Skeletal muscle satellite cell (primary cell): ENCODE data around the gene PRDM2.

Experiments
- H3K27me3 ChIP-seq: 2 replicates; pipeline ENCODE4 v1.7.0; 2013; ENCODE audit warnings: low read length; ENCODE audit not compliant: control insufficient read depth, insufficient read depth
- H3K36me3 ChIP-seq: 2 replicates; pipeline ENCODE4 v1.7.0; 2013; ENCODE audit warnings: mild to moderate bottlenecking, control low read depth, low read length; ENCODE audit not compliant: insufficient read depth
- H3K4me1 ChIP-seq: 2 replicates; pipeline ENCODE4 v1.7.0; 2013; ENCODE audit warnings: low read length; ENCODE audit not compliant: control insufficient read depth, insufficient read depth
- H3K4me2 ChIP-seq: 2 replicates; pipeline ENCODE4 v1.7.0; 2013; ENCODE audit warnings: mild to moderate bottlenecking, low read length
- H3K4me3 ChIP-seq: 2 replicates; pipeline ENCODE4 v1.7.0; 2013; ENCODE audit warnings: low read length
- H3K9ac ChIP-seq: 2 replicates; pipeline ENCODE4 v1.7.0; 2013; ENCODE audit warnings: mild to moderate bottlenecking, low read depth, low read length, moderate library complexity
- H3K9me3 ChIP-seq: replicated peaks from 2 replicates; pipeline ENCODE4 v1.7.0; 2013; ENCODE audit warnings: mild to moderate bottlenecking, control low read depth, low read length

PRDM2 gene

DNA sequence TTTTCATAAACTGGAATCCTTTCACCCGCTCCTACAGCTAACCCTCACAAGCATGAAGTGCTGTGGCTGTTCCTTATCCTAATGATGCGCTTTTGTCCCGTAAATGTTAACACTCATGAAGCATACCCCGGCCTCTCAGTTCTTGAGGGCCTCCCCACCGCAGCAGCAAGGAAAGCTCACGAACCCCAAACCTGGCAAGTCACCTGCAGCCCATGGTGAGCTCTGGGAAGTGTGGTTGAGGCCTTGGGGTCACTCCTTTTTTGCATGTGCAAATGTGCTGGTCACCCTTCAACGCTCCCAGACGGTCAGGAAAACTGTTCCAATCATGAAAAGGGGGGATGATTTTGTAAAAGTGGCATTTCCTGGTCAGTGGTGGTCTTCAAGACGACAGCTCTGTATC lies 124.6 kb downstream of the PRDM2 start:
- no peak overlapping the region for H3K4me2 ChIP-seq
- H3K9me3 ChIP-seq: no peaks in the 10 kb centered on the region
- H3K27me3 ChIP-seq: no peaks in the 10 kb centered on the region
- H3K9ac ChIP-seq: no peak overlapping the region
- no peak overlapping the region for H3K4me3 ChIP-seq
- no peaks in the 10 kb centered on the region for H3K36me3 ChIP-seq
- no peaks in the 10 kb centered on the region for H3K4me1 ChIP-seq

DNA sequence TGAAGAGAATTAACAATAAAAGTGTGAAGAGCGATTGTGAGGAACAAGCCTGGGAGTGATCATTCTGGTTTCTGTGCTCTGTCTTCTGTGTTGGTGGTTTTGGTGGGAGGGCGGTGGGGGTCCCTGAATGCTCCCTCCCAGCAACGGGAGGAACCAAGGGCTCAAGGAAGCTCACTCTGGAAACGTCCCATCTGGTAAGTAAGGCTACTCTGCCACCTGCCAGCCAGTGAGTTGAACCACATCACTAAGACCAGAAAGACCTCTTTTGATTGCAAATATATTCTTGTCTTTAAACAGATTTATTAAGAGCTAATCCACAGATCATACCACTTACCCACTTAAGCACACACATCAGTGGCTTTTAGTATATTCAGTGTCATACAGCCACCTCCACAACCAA lies 125.0 kb downstream of the PRDM2 start:
- no peaks in the 10 kb centered on the region for H3K27me3 ChIP-seq
- no peaks in the 10 kb centered on the region for H3K4me1 ChIP-seq
- no peak overlapping the region for H3K4me3 ChIP-seq
- no peaks in the 10 kb centered on the region for H3K9me3 ChIP-seq
- H3K36me3 ChIP-seq: no peaks in the 10 kb centered on the region
- H3K9ac ChIP-seq: no peak overlapping the region
- no peak overlapping the region for H3K4me2 ChIP-seq

GRCh38 chr1:13826009-13826408 lies 126.0 kb downstream of the PRDM2 start:
- H3K4me2 ChIP-seq: no peak overlapping the region
- H3K9ac ChIP-seq: no peak overlapping the region
- no peak overlapping the region for H3K4me3 ChIP-seq
- H3K27me3 ChIP-seq: no peaks in the 10 kb centered on the region
- H3K9me3 ChIP-seq: no peaks in the 10 kb centered on the region
- no peaks in the 10 kb centered on the region for H3K4me1 ChIP-seq
- H3K36me3 ChIP-seq: no peaks in the 10 kb centered on the region

DNA sequence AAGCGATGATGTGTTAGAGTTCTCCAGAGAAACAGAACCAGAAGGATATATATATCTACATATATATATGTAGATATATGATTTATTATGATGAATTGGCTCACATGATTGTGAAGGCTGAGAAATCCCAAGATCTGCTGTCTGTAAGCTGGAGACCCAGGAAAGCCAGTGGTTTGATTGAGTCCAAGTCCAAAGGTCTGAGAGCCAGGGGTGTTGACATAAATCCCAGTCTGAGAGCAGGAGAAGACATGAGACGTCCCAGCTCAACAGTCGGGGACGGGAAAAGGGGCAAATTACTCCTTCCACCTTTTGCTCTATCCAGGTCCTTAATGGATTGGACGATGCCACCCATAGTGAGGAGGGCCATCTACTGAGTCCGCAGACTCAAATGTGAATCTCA lies 126.6 kb downstream of the PRDM2 start:
- Histone ChIP-seq H3K27me3 (no peaks in the 10 kb centered on the region), H3K4me1 (no peaks in the 10 kb centered on the region), H3K9ac (no peak overlapping the region), H3K4me2 (no peak overlapping the region), H3K36me3 (no peaks in the 10 kb centered on the region), H3K4me3 (no peak overlapping the region), H3K9me3 (no peaks in the 10 kb centered on the region)

DNA sequence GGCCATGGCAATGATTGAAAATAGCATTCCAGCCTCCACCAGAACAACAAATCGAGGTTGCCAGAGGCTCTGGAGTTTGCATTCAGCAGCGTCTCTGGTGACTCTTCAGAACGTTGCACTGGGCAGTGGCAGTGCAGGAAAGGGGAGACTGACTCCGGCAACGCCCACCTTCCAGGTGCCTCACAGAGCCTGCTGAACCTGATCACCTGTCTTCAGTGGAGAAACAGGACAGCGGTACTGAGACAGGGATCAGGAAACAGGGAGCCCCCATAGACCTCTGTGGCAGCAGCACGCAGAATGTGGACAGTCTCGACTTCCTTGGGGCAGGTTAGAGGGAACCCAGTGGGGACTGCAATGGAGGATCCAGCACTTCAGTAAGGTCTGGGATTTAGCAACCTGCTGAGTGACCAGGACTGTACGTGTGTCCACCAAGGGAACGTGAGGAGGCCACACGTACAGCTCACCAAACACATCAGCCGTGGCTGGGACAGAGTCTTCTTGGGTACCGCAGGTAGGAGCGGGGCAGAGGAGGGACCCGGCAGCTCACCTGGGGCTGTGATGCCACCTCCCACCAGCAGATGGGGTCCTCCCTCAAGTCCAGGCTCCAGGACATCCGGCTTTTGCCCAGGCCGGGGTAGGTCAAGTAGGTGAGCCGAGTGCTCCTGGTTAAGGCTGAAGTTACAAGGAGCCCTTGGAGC lies 128.6 kb downstream of the PRDM2 start:
- H3K36me3 ChIP-seq: no peaks in the 10 kb centered on the region
- no peaks in the 10 kb centered on the region for H3K4me1 ChIP-seq
- H3K27me3 ChIP-seq: no peaks in the 10 kb centered on the region
- H3K9ac ChIP-seq: no peak overlapping the region
- no peaks in the 10 kb centered on the region for H3K9me3 ChIP-seq
- no peak overlapping the region for H3K4me2 ChIP-seq
- H3K4me3 ChIP-seq: no peak overlapping the region

GRCh38 chr1:13829152-13829769 lies 129.3 kb downstream of the PRDM2 start:
- Histone ChIP-seq H3K9ac (no peak overlapping the region), H3K9me3 (no peaks in the 10 kb centered on the region), H3K4me2 (no peak overlapping the region), H3K27me3 (no peaks in the 10 kb centered on the region), H3K4me1 (no peaks in the 10 kb centered on the region), H3K4me3 (no peak overlapping the region), H3K36me3 (no peaks in the 10 kb centered on the region)

DNA sequence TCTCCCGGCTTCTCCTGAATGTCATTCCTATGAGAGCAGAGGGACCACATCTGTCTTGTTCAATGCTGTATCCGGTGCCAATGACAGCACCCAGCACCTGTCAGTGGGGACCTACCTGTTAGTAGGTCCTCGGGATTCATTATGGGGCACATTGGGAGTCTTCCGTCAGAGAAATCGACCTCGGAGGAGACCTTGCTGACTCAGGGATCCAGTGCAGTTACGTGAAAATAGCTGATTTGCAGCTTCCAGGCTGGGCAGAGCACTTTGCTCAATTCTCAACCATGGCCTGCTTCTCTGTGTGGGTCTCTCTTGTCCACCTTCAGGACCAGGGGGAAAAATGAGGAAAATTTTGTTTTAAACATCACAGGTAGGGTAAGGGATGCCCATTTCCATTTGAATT lies 130.2 kb downstream of the PRDM2 start:
- Histone ChIP-seq H3K4me3 (no peak overlapping the region), H3K36me3 (no peaks in the 10 kb centered on the region), H3K4me2 (no peak overlapping the region), H3K9me3 (no peaks in the 10 kb centered on the region), H3K27me3 (no peaks in the 10 kb centered on the region), H3K4me1 (no peaks in the 10 kb centered on the region), H3K9ac (no peak overlapping the region)

DNA sequence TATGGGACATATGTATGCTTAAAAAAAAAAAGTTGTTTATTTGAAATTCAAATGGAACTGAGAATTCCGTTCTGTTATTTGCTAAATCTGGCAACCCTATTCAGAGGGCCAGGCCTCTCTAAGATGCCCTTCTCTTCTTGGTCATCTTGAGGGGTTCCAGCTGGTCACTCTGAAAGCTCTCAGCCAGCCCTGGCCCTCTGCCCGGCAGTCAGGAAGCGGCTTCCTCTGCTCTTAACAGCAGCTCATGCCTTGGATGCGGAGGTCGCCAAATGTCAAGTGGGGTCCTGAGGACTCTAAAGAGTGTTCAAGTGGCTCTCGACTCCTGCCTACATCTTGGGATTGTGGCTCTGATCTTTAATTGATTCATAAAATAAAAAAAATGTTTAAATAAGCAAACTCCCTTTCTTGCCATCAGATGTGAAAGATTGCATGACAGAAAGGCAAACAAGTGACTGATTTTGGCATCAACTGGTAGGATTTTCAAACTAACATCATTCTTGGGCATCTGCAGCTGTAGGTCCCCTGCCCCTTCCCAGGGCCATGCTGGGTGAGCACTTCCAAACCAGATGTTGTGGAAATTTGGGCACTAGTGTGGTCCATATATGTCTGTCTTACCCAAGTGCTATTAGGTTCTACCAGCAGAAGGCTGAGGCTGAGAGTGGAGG lies 130.8 kb downstream of the PRDM2 start:
- Histone ChIP-seq H3K4me2 (no peak overlapping the region), H3K4me3 (no peak overlapping the region), H3K9ac (no peak overlapping the region), H3K27me3 (no peaks in the 10 kb centered on the region), H3K9me3 (no peaks in the 10 kb centered on the region), H3K36me3 (no peaks in the 10 kb centered on the region), H3K4me1 (no peaks in the 10 kb centered on the region)

DNA sequence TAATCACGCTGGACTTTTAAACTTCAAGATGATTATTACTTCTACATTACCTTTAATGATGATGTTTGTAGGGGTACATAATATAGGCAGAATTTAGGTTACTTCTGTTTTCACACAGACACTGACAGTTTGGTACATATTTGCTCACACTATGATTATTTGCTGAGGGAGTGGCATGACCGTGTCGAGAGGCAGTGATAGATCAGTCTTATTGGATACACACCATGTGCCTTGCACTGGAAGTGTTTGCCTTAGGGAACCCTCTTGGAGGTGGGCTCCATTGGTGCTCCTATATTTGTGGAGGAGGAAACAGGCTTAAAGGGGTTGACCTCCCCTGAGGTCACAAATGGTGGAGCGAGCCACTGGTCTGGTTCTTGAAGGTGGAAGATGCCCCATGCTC lies 132.1 kb downstream of the PRDM2 start:
- Histone ChIP-seq H3K9ac (no peak overlapping the region), H3K9me3 (no peaks in the 10 kb centered on the region), H3K4me1 (no peaks in the 10 kb centered on the region), H3K4me2 (no peak overlapping the region), H3K4me3 (no peak overlapping the region), H3K27me3 (no peaks in the 10 kb centered on the region), H3K36me3 (no peaks in the 10 kb centered on the region)

DNA sequence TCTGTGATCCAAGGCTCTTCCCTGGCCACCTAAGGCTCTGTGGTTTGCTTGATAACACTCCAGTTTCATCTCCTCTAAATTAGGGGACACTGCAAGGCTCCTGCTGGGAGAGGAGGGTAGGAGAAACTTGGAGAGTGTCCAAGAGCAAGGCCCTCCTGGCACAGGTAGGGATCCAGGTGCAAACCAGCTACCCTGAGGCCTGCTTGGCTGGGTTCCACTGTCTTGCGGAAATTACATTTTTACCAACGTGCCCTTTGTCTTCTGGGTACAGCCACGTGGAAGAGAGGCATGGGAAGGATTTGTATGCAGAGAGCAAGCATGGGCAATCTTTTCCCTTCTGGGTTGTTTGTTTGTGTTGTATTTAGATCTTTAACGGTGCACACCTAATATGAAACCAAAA lies 132.5 kb downstream of the PRDM2 start:
- H3K36me3 ChIP-seq: no peaks in the 10 kb centered on the region

GRCh38 chr1:13836136-13836535 lies 136.1 kb downstream of the PRDM2 start:
- H3K36me3 ChIP-seq: no peaks in the 10 kb centered on the region
- H3K4me2 ChIP-seq: no peak overlapping the region
- H3K4me1 ChIP-seq: no peaks in the 10 kb centered on the region
- H3K27me3 ChIP-seq: no peaks in the 10 kb centered on the region
- no peak overlapping the region for H3K4me3 ChIP-seq
- no peak overlapping the region for H3K9ac ChIP-seq
- H3K9me3 ChIP-seq: no peaks in the 10 kb centered on the region

More for the DNA sequence above, 132.5 kb downstream of the PRDM2 start:
- no peaks in the 10 kb centered on the region for H3K9me3 ChIP-seq
- H3K4me3 ChIP-seq: no peak overlapping the region
- no peak overlapping the region for H3K9ac ChIP-seq
- H3K4me1 ChIP-seq: no peaks in the 10 kb centered on the region
- H3K27me3 ChIP-seq: no peaks in the 10 kb centered on the region
- no peak overlapping the region for H3K4me2 ChIP-seq

DNA sequence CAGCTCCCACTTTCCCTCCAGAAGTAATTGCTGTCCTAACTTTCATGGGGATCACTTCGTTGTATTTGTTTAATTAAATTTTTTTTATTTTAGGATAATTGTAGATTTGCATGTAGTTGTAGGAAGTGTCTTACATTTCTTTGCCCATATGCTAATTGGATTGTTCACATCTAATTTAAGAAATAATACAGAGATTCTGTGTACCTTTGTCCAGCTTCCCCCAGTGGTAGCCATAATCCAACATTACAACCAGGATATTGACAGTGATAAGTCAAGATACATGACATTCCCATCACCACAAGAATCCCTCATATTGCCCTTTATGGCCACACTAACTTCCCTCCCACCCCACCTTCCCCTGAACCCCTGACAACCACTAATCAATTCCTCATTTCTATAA lies 136.6 kb downstream of the PRDM2 start:
- Histone ChIP-seq H3K4me2 (no peak overlapping the region), H3K9ac (no peak overlapping the region), H3K36me3 (no peaks in the 10 kb centered on the region), H3K27me3 (no peaks in the 10 kb centered on the region), H3K4me1 (no peaks in the 10 kb centered on the region), H3K9me3 (no peaks in the 10 kb centered on the region), H3K4me3 (no peak overlapping the region)
